Neutrophil (primary cell): ENCODE measurements around the gene CFAP97D2.
"Not testable (repeated sequence)": the region's sequence is repeated elsewhere in the genome, so short reads cannot be mapped to it uniquely, and the experiment has no call there.

ENCODE experiments used
- H3K27ac ChIP-seq: fragments of 200-600 bp; sonication (generic); 2 replicates; pipeline ENCODE4 v1.5.1; 2016; ENCODE audit warnings: mild to moderate bottlenecking, moderate library complexity
- H3K27me3 ChIP-seq: fragments of 200-600 bp; sonication (generic); 2 replicates; pipeline ENCODE4 v1.6.0; 2016; ENCODE audit warnings: mild to moderate bottlenecking
- H3K36me3 ChIP-seq: fragments of 200-600 bp; sonication (generic); 2 replicates; pipeline ENCODE4 v1.5.1; 2017
- H3K4me1 ChIP-seq, 2 experiments: fragments of 200-600 bp in 1 of 2; sonication (generic) in 1 of 2; 1 replicate in 1 of 2; 2 replicates in 1 of 2; pipeline versions ENCODE4 v1.5.1 to v1.6.1; 2013 to 2016; ENCODE audit warnings: low read depth in 1 of 2, low read length in 1 of 2, mild to moderate bottlenecking in 1 of 2, moderate library complexity in 1 of 2; ENCODE audit not compliant: control insufficient read depth in 1 of 2, insufficient read depth in 1 of 2
- H3K4me3 ChIP-seq, 2 experiments: fragments of 200-600 bp in 1 of 2; sonication (generic) in 1 of 2; 1 replicate in 1 of 2; 2 replicates in 1 of 2; pipeline ENCODE4 v1.5.1; 2013 to 2016; ENCODE audit warnings: low read depth in 1 of 2, low read length in 1 of 2, mild to moderate bottlenecking in 1 of 2, moderate library complexity in 1 of 2
- H3K9me3 ChIP-seq: fragments of 200-600 bp; sonication (generic); 2 replicates; pipeline ENCODE4 v1.5.1; 2016
- TF ChIP-seq, protein P1 (sequence below): fragments of 200-600 bp; sonication (generic); IDR thresholded peaks from 2 replicates; pipeline ENCODE4 v1.5.1; 2016; ENCODE audit warnings: antibody characterized with exemption

Gene CFAP97D2

DNA sequence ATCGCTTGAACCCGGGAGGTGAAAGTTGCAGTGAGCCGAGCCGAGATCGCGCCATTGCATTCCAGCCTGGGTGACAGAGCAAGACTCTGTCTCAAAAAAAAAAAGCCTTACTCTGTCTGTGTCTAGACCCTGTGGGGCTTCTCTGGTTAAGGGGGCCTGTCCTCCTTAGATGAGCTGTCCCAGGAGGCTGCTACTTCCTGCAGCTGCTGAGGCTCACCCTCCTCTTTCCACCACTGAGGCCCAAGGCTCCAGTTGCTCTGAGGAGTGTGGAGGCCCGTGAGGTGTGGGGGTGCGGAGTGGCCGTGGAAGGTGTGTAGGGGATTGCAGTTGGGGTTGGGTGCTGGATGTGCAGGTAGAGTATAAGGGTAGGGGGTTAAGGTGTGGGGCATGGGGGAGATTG, 24.6 kb upstream of the CFAP97D2 start:
- H3K36me3 ChIP-seq: no peaks in the 10 kb centered on the region
- peaks cover 5 to 7% of the 10 kb centered on the region in 2 experiments for H3K4me1 ChIP-seq
- no peaks in the 10 kb centered on the region for H3K9me3 ChIP-seq
- no peak overlapping the region for H3K4me3 ChIP-seq
- H3K27me3 ChIP-seq: peaks cover 25% of the 10 kb centered on the region
- TF ChIP-seq, protein P1, sequence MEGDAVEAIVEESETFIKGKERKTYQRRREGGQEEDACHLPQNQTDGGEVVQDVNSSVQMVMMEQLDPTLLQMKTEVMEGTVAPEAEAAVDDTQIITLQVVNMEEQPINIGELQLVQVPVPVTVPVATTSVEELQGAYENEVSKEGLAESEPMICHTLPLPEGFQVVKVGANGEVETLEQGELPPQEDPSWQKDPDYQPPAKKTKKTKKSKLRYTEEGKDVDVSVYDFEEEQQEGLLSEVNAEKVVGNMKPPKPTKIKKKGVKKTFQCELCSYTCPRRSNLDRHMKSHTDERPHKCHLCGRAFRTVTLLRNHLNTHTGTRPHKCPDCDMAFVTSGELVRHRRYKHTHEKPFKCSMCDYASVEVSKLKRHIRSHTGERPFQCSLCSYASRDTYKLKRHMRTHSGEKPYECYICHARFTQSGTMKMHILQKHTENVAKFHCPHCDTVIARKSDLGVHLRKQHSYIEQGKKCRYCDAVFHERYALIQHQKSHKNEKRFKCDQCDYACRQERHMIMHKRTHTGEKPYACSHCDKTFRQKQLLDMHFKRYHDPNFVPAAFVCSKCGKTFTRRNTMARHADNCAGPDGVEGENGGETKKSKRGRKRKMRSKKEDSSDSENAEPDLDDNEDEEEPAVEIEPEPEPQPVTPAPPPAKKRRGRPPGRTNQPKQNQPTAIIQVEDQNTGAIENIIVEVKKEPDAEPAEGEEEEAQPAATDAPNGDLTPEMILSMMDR: no peak
- no peak overlapping the region for H3K27ac ChIP-seq

- Histone ChIP-seq H3K27ac (no peak overlapping the region), H3K4me3 (no peak overlapping the region), H3K9me3 (no peaks in the 10 kb centered on the region), H3K36me3 (no peaks in the 10 kb centered on the region), H3K4me1 (peaks cover 5 to 7% of the 10 kb centered on the region in 2 experiments), H3K27me3 (peaks cover 25% of the 10 kb centered on the region)
- TF ChIP-seq, protein P1: no peak
These were observed 23.7 kb upstream of the CFAP97D2 start for GRCh38 chr13:114155320-114155719.

GRCh38 chr13:114155926-114156883, 22.9 kb upstream of the CFAP97D2 start:
- H3K36me3 ChIP-seq: no peaks in the 10 kb centered on the region
- no peak overlapping the region for H3K27ac ChIP-seq
- peaks cover 0 to 3% of the 10 kb centered on the region in 2 experiments for H3K4me1 ChIP-seq
- H3K9me3 ChIP-seq: no peaks in the 10 kb centered on the region
- no peak overlapping the region for H3K4me3 ChIP-seq
- TF ChIP-seq, protein P1: no peak
- peaks cover 29% of the 10 kb centered on the region for H3K27me3 ChIP-seq

DNA sequence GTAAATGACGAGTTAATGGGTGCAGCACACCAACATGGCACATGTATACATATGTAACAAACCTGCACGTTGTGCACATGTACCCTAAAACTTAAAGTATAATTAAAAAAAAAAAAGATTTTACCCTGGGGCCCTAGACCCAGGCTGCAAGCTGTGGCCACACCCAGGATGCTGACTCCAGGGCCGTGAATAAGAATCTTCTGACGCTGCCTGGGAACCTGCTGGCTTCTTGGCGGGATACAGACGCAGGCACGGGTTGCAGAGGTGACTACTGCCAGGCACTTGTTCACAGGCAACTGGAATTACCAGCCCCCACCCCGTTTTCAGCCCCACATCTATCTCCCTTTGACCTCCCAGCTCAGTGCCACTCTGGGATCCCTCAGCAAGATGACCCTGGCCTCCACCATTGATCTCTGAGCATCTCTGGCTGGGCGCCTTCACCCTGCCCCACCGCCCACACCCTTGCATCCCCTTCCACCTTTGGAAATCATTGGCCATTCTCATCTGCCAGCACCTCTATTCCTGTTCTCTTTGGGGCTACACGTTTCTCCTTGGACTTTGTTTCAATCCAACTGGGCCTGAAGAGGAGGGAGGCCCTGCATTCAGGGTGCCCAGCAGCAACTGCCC, 21.1 kb upstream of the CFAP97D2 start:
- no peak overlapping the region for H3K4me3 ChIP-seq
- no peak overlapping the region for H3K27ac ChIP-seq
- H3K9me3 ChIP-seq: no peaks in the 10 kb centered on the region
- H3K4me1 ChIP-seq: peaks cover 11 to 13% of the 10 kb centered on the region in 2 experiments
- TF ChIP-seq, protein P1: no peak
- peaks cover 35% of the 10 kb centered on the region for H3K27me3 ChIP-seq
- no peaks in the 10 kb centered on the region for H3K36me3 ChIP-seq

DNA sequence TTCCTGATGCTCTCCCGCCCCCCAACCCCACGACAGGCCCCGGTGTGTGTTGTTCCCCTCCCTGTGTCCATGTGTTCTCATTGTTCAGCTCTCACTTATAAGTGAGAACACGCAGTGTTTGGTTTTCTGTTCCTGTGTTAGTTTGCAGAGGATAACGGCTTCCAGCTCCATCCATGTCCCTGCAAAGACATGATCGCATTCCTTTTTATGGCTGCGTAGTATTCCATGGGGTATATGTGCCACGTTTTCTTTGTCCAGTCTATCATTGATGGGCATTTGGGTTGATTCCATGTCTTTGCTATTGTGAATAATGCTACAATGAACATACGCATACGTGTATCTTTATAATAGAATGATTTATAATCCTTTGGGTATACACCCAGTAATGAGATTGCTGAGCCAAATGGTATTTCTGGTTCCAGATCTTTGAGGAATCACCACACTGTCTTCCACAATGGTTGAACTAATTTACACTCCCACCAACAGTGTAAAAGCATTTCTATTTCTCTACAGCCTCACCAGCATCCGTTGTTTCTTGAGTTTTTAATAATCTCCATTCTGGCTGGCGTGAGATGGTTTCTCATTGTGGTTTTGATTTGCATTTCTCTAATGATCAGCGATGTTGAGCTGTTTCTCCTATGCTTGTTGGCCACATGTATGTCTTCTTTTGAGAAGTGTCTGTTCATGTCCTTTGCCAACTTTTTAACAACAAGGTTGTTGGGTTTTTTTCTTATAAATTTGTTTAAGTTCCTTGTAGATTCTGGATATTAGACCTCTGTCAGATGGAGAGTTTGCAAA, 20.0 kb upstream of the CFAP97D2 start:
- Histone ChIP-seq H3K4me1 (peaks cover 11 to 13% of the 10 kb centered on the region in 2 experiments), H3K27me3 (peaks cover 24% of the 10 kb centered on the region)
- H3K27ac ChIP-seq, H3K36me3 ChIP-seq, H3K9me3 ChIP-seq, H3K4me3 ChIP-seq: not testable (repeated sequence)
